CD4-positive, alpha-beta T cell treated with Interleukin-6 at 100 ng/mL for 8 hours (primary cell): ENCODE results near the gene WAC.
"Not testable (repeated sequence)": the region's sequence is repeated elsewhere in the genome, so short reads cannot be mapped to it uniquely, and the experiment has no call there.

Experiments
- DNase-seq: peaks from one replicate; pipeline ENCODE4 v3.0.0-alpha.2; 2020; ENCODE audit warnings: mixed read lengths, low spot score

WAC gene

GRCh38 chr10:28569506-28570159, 36.7 kb downstream of the WAC start:
- DNase-seq: no peak

GRCh38 chr10:28570598-28570997, 37.7 kb downstream of the WAC start:
- DNase-seq: no peak

- DNase-seq: no peak
These were observed 38.3 kb downstream of the WAC start for GRCh38 chr10:28571265-28571664.

- DNase-seq: not testable (repeated sequence)
These were observed 41.3 kb downstream of the WAC start for GRCh38 chr10:28574214-28574613.

GRCh38 chr10:28575852-28576251, 42.9 kb downstream of the WAC start:
- no peak for DNase-seq

- DNase-seq: no peak
These were observed 44.6 kb downstream of the WAC start for GRCh38 chr10:28577506-28577905.

- DNase-seq: no peak
These were observed 45.5 kb downstream of the WAC start for GRCh38 chr10:28578454-28578853.

GRCh38 chr10:28580825-28581224, 47.9 kb downstream of the WAC start:
- DNase-seq: no peak

GRCh38 chr10:28581916-28582315, 49.0 kb downstream of the WAC start:
- DNase-seq: no peak

- no peak for DNase-seq
These were observed 52.2 kb downstream of the WAC start for GRCh38 chr10:28585076-28585475.

GRCh38 chr10:28586176-28586575, 53.3 kb downstream of the WAC start:
- DNase-seq: no peak

GRCh38 chr10:28587270-28587969, 54.5 kb downstream of the WAC start:
- no peak for DNase-seq

- no peak for DNase-seq
These were observed 55.0 kb downstream of the WAC start for GRCh38 chr10:28587970-28588290.

GRCh38 chr10:28592953-28593352, 60.0 kb downstream of the WAC start:
- no peak for DNase-seq

- DNase-seq: no peak
These were observed 60.9 kb downstream of the WAC start for GRCh38 chr10:28593811-28594210.

- peak; percentile 38 for DNase-seq
These were observed 61.5 kb downstream of the WAC start for GRCh38 chr10:28594406-28594805.

- no peak for DNase-seq
These were observed 62.7 kb downstream of the WAC start for GRCh38 chr10:28595613-28596012.

GRCh38 chr10:28600056-28600455, 67.1 kb downstream of the WAC start:
- DNase-seq: no peak

- no peak for DNase-seq
These were observed 68.1 kb downstream of the WAC start for GRCh38 chr10:28601012-28601411.

GRCh38 chr10:28604567-28605536, 71.9 kb downstream of the WAC start:
- no peak for DNase-seq

GRCh38 chr10:28606568-28606967, 73.7 kb downstream of the WAC start:
- DNase-seq: no peak

GRCh38 chr10:28609636-28610035, 76.7 kb downstream of the WAC start:
- DNase-seq: not testable (repeated sequence)

GRCh38 chr10:28612877-28613276, 80.0 kb downstream of the WAC start:
- no peak for DNase-seq
